HEK293T (cell line): ENCODE measurements around the gene COL20A1.
"Not testable (repeated sequence)": the region's sequence is repeated elsewhere in the genome, so short reads cannot be mapped to it uniquely, and the experiment has no call there.

Experiments
- CTCF ChIA-PET: fragments of 350-600 bp; formaldehyde crosslinking; extraction: SDS; loops from one replicate; lab custom pipeline; 2021; ENCODE audit warnings: antibody characterized with exemption, inconsistent platforms; lab: Yijun Ruan, JAX
- POLR2A ChIA-PET: fragments of 350-600 bp; formaldehyde crosslinking; extraction: SDS; loops from one replicate; lab custom pipeline; 2020; ENCODE audit warnings: antibody characterized with exemption, inconsistent platforms; lab: Yijun Ruan, JAX
- DNase-seq: peaks from one replicate; pipeline ENCODE4 v3.0.0; 2012; ENCODE audit warnings: mixed read lengths; ENCODE audit errors: extremely low spot score
- ARNT ChIP-seq: fragments of 450-650 bp; IDR thresholded peaks from 2 replicates; pipeline ENCODE4 v1.6.1; 2017; ENCODE audit warnings: mild to moderate bottlenecking
- BHLHE40 ChIP-seq: fragments of 450-650 bp; IDR thresholded peaks from 2 replicates; pipeline ENCODE4 v1.6.1; 2016; ENCODE audit warnings: mild to moderate bottlenecking, moderate library complexity, borderline replicate concordance
- CTBP1 ChIP-seq: fragments of 450-650 bp; IDR thresholded peaks from 2 replicates; pipeline ENCODE4 v1.6.1; 2016; ENCODE audit warnings: borderline replicate concordance
- ELF4 ChIP-seq: fragments of 450-650 bp; IDR thresholded peaks from 2 replicates; pipeline ENCODE4 v1.6.1; 2017; ENCODE audit warnings: antibody characterized with exemption
- FOXA1 ChIP-seq: fragments of 450-650 bp; IDR thresholded peaks from 2 replicates; pipeline ENCODE4 v1.6.1; 2016; ENCODE audit warnings: mild to moderate bottlenecking
- FOXK2 ChIP-seq: fragments of 450-650 bp; IDR thresholded peaks from 2 replicates; pipeline ENCODE4 v1.6.1; 2016; ENCODE audit warnings: mild to moderate bottlenecking
- FOXM1 ChIP-seq: fragments of 450-650 bp; IDR thresholded peaks from 2 replicates; pipeline ENCODE4 v1.6.1; 2017; ENCODE audit warnings: mild to moderate bottlenecking, borderline replicate concordance
- HDGF ChIP-seq: fragments of 450-650 bp; IDR thresholded peaks from 2 replicates; pipeline ENCODE4 v1.6.1; 2017; ENCODE audit warnings: antibody characterized with exemption, borderline replicate concordance
- L3MBTL2 ChIP-seq: fragments of 450-650 bp; conservative IDR thresholded peaks from 2 replicates; pipeline ENCODE4 v1.6.1; 2016; ENCODE audit warnings: mild to moderate bottlenecking
- LEF1 ChIP-seq: fragments of 450-650 bp; IDR thresholded peaks from 2 replicates; pipeline ENCODE4 v1.6.1; 2017; ENCODE audit warnings: mild to moderate bottlenecking, borderline replicate concordance
- NFRKB ChIP-seq: fragments of 450-650 bp; IDR thresholded peaks from 2 replicates; pipeline ENCODE4 v1.6.1; 2016; ENCODE audit warnings: mild to moderate bottlenecking, moderate library complexity
- PKNOX1 ChIP-seq: fragments of 450-650 bp; IDR thresholded peaks from 2 replicates; pipeline ENCODE4 v1.6.1; 2016
- SP1 ChIP-seq: fragments of 450-650 bp; IDR thresholded peaks from 2 replicates; pipeline ENCODE4 v1.6.1; 2017
- SUZ12 ChIP-seq: fragments of 450-650 bp; IDR thresholded peaks from 2 replicates; pipeline ENCODE4 v1.6.1; 2016; ENCODE audit warnings: mild to moderate bottlenecking
- TARDBP ChIP-seq: fragments of 450-650 bp; IDR thresholded peaks from 2 replicates; pipeline ENCODE4 v1.6.1; 2016
- ZNF384 ChIP-seq: fragments of 450-650 bp; IDR thresholded peaks from 2 replicates; pipeline ENCODE4 v1.6.1; 2016

The COL20A1 gene

GRCh38 chr20:63301671-63302070, 8.7 kb downstream of the COL20A1 start:
- DNase-seq, result no peak
- no peak for TF ChIP-seq ELF4
- no peak for TF ChIP-seq PKNOX1
- no peak for TF ChIP-seq SP1
- TF ChIP-seq FOXA1, result no peak
- TF ChIP-seq BHLHE40, result no peak
- TF ChIP-seq ARNT, result no peak
- no peak for TF ChIP-seq TARDBP
- TF ChIP-seq ZNF384, result no peak
- no peak for TF ChIP-seq SUZ12
- no peak for TF ChIP-seq L3MBTL2
- no peak for TF ChIP-seq FOXM1
- TF ChIP-seq HDGF, result no peak
- TF ChIP-seq FOXK2, result no peak
- no peak for TF ChIP-seq NFRKB
- TF ChIP-seq LEF1, result no peak
- no peak for TF ChIP-seq CTBP1
- ChIA-PET CTCF (no interaction called here), POLR2A (no interaction called here)

GRCh38 chr20:63303095-63303666, 10.2 kb downstream of the COL20A1 start:
- no peak for DNase-seq
- POLR2A ChIA-PET, result no interaction called here
- CTCF ChIA-PET, result no interaction called here
- TF ChIP-seq BHLHE40 (no peak), ELF4 (no peak), L3MBTL2 (no peak), ZNF384 (no peak), NFRKB (no peak), FOXK2 (no peak), SP1 (no peak), SUZ12 (no peak), PKNOX1 (no peak), FOXM1 (no peak), HDGF (no peak), FOXA1 (no peak), CTBP1 (no peak), TARDBP (no peak), ARNT (no peak)

GRCh38 chr20:63305393-63305792, 12.4 kb downstream of the COL20A1 start:
- CTCF ChIA-PET, result no interaction called here
- no peak for DNase-seq

GRCh38 chr20:63305933-63306672, 13.1 kb downstream of the COL20A1 start:
- CTCF ChIA-PET, result interaction anchor here (0.5 kb wide), 1 partner anchor 83 kb away, joined by 3 read pairs; no protein-coding TSS in a partner anchor
- POLR2A ChIA-PET, DNase-seq: not testable (repeated sequence)

More at GRCh38 chr20:63305393-63305792, 12.4 kb downstream of the COL20A1 start:
- TF ChIP-seq FOXA1, result no peak
- POLR2A ChIA-PET, result no interaction called here

GRCh38 chr20:63306673-63307537, 13.9 kb downstream of the COL20A1 start:
- DNase-seq, result no peak
- ChIA-PET POLR2A (no interaction called here), CTCF (interaction anchor here (4.2 kb wide), 1 partner anchor 75 kb away, joined by 44 read pairs; no protein-coding TSS in a partner anchor)
- TF ChIP-seq PKNOX1 (no peak), FOXM1 (no peak), ELF4 (no peak), L3MBTL2 (no peak), SUZ12 (no peak), LEF1 (no peak)

GRCh38 chr20:63307538-63308217, 14.7 kb downstream of the COL20A1 start:
- CTCF ChIA-PET, result interaction anchor here (4.2 kb wide), 1 partner anchor 74 kb away, joined by 44 read pairs; no protein-coding TSS in a partner anchor
- POLR2A ChIA-PET, result no interaction called here
- no peak for TF ChIP-seq SUZ12
- no peak for TF ChIP-seq TARDBP
- no peak for TF ChIP-seq FOXK2
- DNase-seq, result no peak
